Heart left ventricle (tissue), 13 donors: ENCODE measurements around the gene HEPHL1.

Experiments
- CTCF ChIP-seq, 12 donors: fragments of 200-600 bp; sonication (generic) in 4 of 12; IDR thresholded peaks; one replicate each; pipeline versions ENCODE4 v1.5.0 to v1.8.0; 2018 to 2022; ENCODE audit warnings: antibody characterized with exemption in 12 of 12, mild to moderate bottlenecking in 5 of 12
- POLR2A ChIP-seq, 2 donors: fragments of 450-650 bp; IDR thresholded peaks; one replicate each; pipeline ENCODE4 v1.6.1; 2017; ENCODE audit warnings: antibody characterized with exemption in 2 of 2, mild to moderate bottlenecking in 2 of 2, moderate library complexity in 2 of 2
- donor health status: ischemic (EF 13 %, LVEDD 7.1; RV severe dilation, severe dysfunction).
- donor health status: DM: no; HTN: yes; CAD: no.
- donor health status: DM: no; HTN: no; CAD: no.
- donor health status: ischemic (EF 25% LVEDD 6.9; RV normal size, moderate dysfunction).
- donor health status: ischemic (EF 25% LVEDD 5.7; RV mildly dilated, moderate dysfunction).
- donor health status: ischemic (EF 35%, LVEDD 5.7; RV mildly dilated, moderate dysfunction).
- donor health status: nonischemic (EF 11% LVEDD 7.7; RV severe dilation, severe dysfunction).
- donor health status: DM: yes; HTN: yes; CAD: no.
- donor health status: PGD.
- donor health status: ischemic (EF 29% LVEDD 5.4; RV normal size, mild dysfunction).
- donor health status: nonischemic (EF 23%, LVEDD 6.1; RV moderate dilation, normal function).

DNA sequence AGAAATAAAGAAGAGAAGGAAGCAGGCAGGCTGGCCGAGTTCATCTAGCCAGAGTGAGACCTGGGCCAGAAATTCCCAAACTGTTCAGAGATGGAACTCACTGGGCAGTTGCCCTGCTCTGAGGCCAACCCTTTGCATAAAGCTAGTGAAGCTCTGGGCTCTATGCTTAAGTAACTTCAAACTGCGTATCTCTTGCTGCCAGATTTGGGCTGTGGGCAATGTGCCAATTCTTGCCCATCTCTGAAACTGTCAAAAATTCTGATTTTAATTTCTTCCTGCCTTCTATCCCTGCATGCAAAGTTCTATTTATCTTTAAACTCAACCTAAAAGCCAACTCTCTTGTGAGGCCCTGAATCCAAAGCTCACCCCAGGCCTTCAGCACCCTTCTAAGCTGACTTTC, 36.2 kb upstream of the HEPHL1 start:
- TF ChIP-seq CTCF (IDR thresholded peaks at IDR 0.05), result no peak
- no peak for TF ChIP-seq POLR2A (IDR thresholded peaks at IDR 0.05)
